DND-41 (cell line): ENCODE measurements around the gene PAK5.

Source experiments
- ATAC-seq: fragments of 200-7000 bp; cut with Tn5 transposase; 3 replicates; pipeline ENCODE4 v1.9.1; 2021; ENCODE audit warnings: low read depth; ENCODE audit not compliant: insufficient read depth
- DNase-seq: peaks from one replicate; pipeline ENCODE4 v3.0.0-alpha.2; 2020
- H2AFZ ChIP-seq: 2 replicates; pipeline ENCODE4 v1.6.0; 2012; ENCODE audit warnings: low read depth, low read length
- H3K27ac ChIP-seq: 2 replicates; pipeline ENCODE4 v1.5.1; 2012; ENCODE audit warnings: low read length, inconsistent platforms
- H3K27me3 ChIP-seq: fragments of 200-600 bp; sonication (generic); 2 replicates; pipeline ENCODE4 v1.6.0; 2012; ENCODE audit warnings: low read length, mild to moderate bottlenecking, inconsistent platforms; ENCODE audit not compliant: insufficient read depth, poor library complexity
- H3K36me3 ChIP-seq: 2 replicates; pipeline ENCODE4 v1.5.1; 2012; ENCODE audit warnings: low read length, inconsistent platforms; ENCODE audit not compliant: insufficient read depth
- H3K4me1 ChIP-seq: 2 replicates; pipeline ENCODE4 v1.5.1; 2012; ENCODE audit warnings: mild to moderate bottlenecking, low read length; ENCODE audit not compliant: insufficient read depth
- H3K4me2 ChIP-seq: 2 replicates; pipeline ENCODE4 v1.6.0; 2012; ENCODE audit warnings: mild to moderate bottlenecking, moderate library complexity, low read length, inconsistent platforms; ENCODE audit not compliant: insufficient read depth
- H3K4me3 ChIP-seq, 2 experiments: fragments of 200-600 bp in 1 of 2; shearing (Covaris generic) in 1 of 2; 2 replicates each; pipeline ENCODE4 v1.5.1; 2012 to 2016; ENCODE audit warnings: inconsistent platforms in 2 of 2, low read length in 2 of 2, mild to moderate bottlenecking in 2 of 2, low read depth in 1 of 2, moderate library complexity in 1 of 2
- H3K79me2 ChIP-seq: 2 replicates; pipeline ENCODE4 v1.6.0; 2012; ENCODE audit warnings: low read length, inconsistent platforms; ENCODE audit not compliant: insufficient read depth
- H3K9ac ChIP-seq: 2 replicates; pipeline ENCODE4 v1.6.0; 2012; ENCODE audit warnings: low read depth, mild to moderate bottlenecking, inconsistent platforms, low read length, moderate library complexity
- H3K9me3 ChIP-seq: 2 replicates; pipeline ENCODE4 v1.5.1; 2012; ENCODE audit warnings: low read length, moderate library complexity, mild to moderate bottlenecking, inconsistent platforms; ENCODE audit not compliant: insufficient read depth, severe bottlenecking
- H4K20me1 ChIP-seq: 2 replicates; pipeline ENCODE4 v1.6.0; 2012; ENCODE audit warnings: low read length; ENCODE audit not compliant: insufficient read depth
- CTCF ChIP-seq: IDR thresholded peaks from 2 replicates; pipeline ENCODE4 v1.5.1; 2012; ENCODE audit warnings: borderline replicate concordance, low read length, moderate library complexity, mild to moderate bottlenecking; ENCODE audit not compliant: poor library complexity, severe bottlenecking; ENCODE audit errors: extremely low read depth
- EZH2 ChIP-seq: IDR thresholded peaks from 3 replicates; pipeline ENCODE4 v1.6.1; 2012; ENCODE audit warnings: borderline replicate concordance, low read depth, mild to moderate bottlenecking, moderate library complexity, low read length, inconsistent platforms; ENCODE audit not compliant: severe bottlenecking

PAK5 gene

GRCh38 chr20:9507544-9508239, 331.2 kb downstream of the PAK5 start:
- H3K79me2 ChIP-seq: no peaks in the 10 kb centered on the region
- no peak overlapping the region for H3K4me3 ChIP-seq
- no peak overlapping the region for H2AFZ ChIP-seq
- no peak overlapping the region for H3K27ac ChIP-seq
- TF ChIP-seq CTCF: no peak
- no peak for TF ChIP-seq EZH2
- no peaks in the 10 kb centered on the region for H4K20me1 ChIP-seq
- H3K4me1 ChIP-seq: no peaks in the 10 kb centered on the region
- H3K27me3 ChIP-seq: peaks cover 6% of the 10 kb centered on the region
- no peaks in the 10 kb centered on the region for H3K9me3 ChIP-seq
- H3K36me3 ChIP-seq: no peaks in the 10 kb centered on the region
- ATAC-seq: no peak
- no peak for DNase-seq
- no peak overlapping the region for H3K4me2 ChIP-seq
- H3K9ac ChIP-seq: no peak overlapping the region

GRCh38 chr20:9506964-9507369, 331.9 kb downstream of the PAK5 start:
- TF ChIP-seq EZH2: no peak
- TF ChIP-seq CTCF: no peak
- Histone ChIP-seq H3K9ac (no peak overlapping the region), H2AFZ (no peak overlapping the region), H3K79me2 (no peaks in the 10 kb centered on the region), H4K20me1 (no peaks in the 10 kb centered on the region), H3K36me3 (no peaks in the 10 kb centered on the region), H3K9me3 (no peaks in the 10 kb centered on the region), H3K27me3 (peaks cover 6% of the 10 kb centered on the region), H3K4me1 (no peaks in the 10 kb centered on the region), H3K4me3 (no peak overlapping the region), H3K4me2 (no peak overlapping the region), H3K27ac (no peak overlapping the region)
- ATAC-seq: no peak
- DNase-seq: no peak

GRCh38 chr20:9506280-9506821, 332.5 kb downstream of the PAK5 start:
- Histone ChIP-seq H3K9ac (no peak overlapping the region), H3K9me3 (no peaks in the 10 kb centered on the region), H2AFZ (no peak overlapping the region), H3K27me3 (peaks cover 6% of the 10 kb centered on the region), H4K20me1 (no peaks in the 10 kb centered on the region), H3K4me2 (no peak overlapping the region), H3K4me3 (no peak overlapping the region), H3K79me2 (no peaks in the 10 kb centered on the region), H3K4me1 (no peaks in the 10 kb centered on the region), H3K27ac (no peak overlapping the region), H3K36me3 (no peaks in the 10 kb centered on the region)
- DNase-seq (no peak), ATAC-seq (no peak)
- TF ChIP-seq CTCF: no peak
- no peak for TF ChIP-seq EZH2
